Mucosa of stomach (tissue), 1 donor: ENCODE data around the gene GPC1.
A peak's percentile ranks its signal among the peaks of the same experiment; 100 is the strongest.
"Not testable (repeated sequence)": the region's sequence is repeated elsewhere in the genome, so short reads cannot be mapped to it uniquely, and the experiment has no call there.

Experiments used
- H3K27me3 ChIP-seq: one replicate; pipeline ENCODE4 v1.7.0; 2013; ENCODE audit warnings: mild to moderate bottlenecking, low read length; ENCODE audit not compliant: control insufficient read depth, insufficient read depth
- H3K36me3 ChIP-seq: one replicate; pipeline ENCODE4 v1.7.0; 2013; ENCODE audit warnings: low read length; ENCODE audit not compliant: control insufficient read depth, insufficient read depth
- H3K4me1 ChIP-seq: one replicate; pipeline ENCODE4 v1.7.0; 2013; ENCODE audit warnings: mild to moderate bottlenecking, low read length; ENCODE audit not compliant: control insufficient read depth, insufficient read depth
- H3K4me3 ChIP-seq: one replicate; pipeline ENCODE4 v1.7.0; 2013; ENCODE audit warnings: low read length
- H3K9ac ChIP-seq: one replicate; pipeline ENCODE4 v1.7.0; 2013; ENCODE audit warnings: mild to moderate bottlenecking, low read length, moderate library complexity
- H3K9me3 ChIP-seq: one replicate; pipeline ENCODE4 v1.7.0; 2013; ENCODE audit warnings: mild to moderate bottlenecking, low read length, moderate library complexity; ENCODE audit not compliant: control insufficient read depth
- donor health status: Pancreatic carcinoma.

GPC1 gene

GRCh38 chr2:240435457-240435947 lies at the start of gene GPC1:
TSS of gene GPC1 (plus strand) at chr2:240435663. CDS start at chr2:240435919, 256 bp downstream.
- H3K4me1 ChIP-seq: peaks cover 24% of the 10 kb centered on the region
- no peak within 1 kb of the TSS for H3K4me3 ChIP-seq
- H3K9ac ChIP-seq: peak within 1 kb of the TSS; percentile 50
- no peaks in the 10 kb centered on the region for H3K9me3 ChIP-seq
- peaks cover 26% of the 10 kb centered on the region for H3K27me3 ChIP-seq
- no peaks in the 10 kb centered on the region for H3K36me3 ChIP-seq

GRCh38 chr2:240386326-240386725 lies 49.1 kb upstream of the GPC1 start:
- H3K9me3 ChIP-seq: no peaks in the 10 kb centered on the region
- H3K27me3 ChIP-seq: no peaks in the 10 kb centered on the region
- H3K36me3 ChIP-seq: no peaks in the 10 kb centered on the region
- H3K9ac ChIP-seq: no peak overlapping the region
- no peak overlapping the region for H3K4me3 ChIP-seq
- no peaks in the 10 kb centered on the region for H3K4me1 ChIP-seq

GRCh38 chr2:240386743-240387142 lies 48.7 kb upstream of the GPC1 start:
- not testable (repeated sequence) for H3K9ac ChIP-seq, H3K36me3 ChIP-seq, H3K4me3 ChIP-seq

GRCh38 chr2:240387325-240387668 lies 48.2 kb upstream of the GPC1 start:
- H3K36me3 ChIP-seq: no peaks in the 10 kb centered on the region
- no peaks in the 10 kb centered on the region for H3K9me3 ChIP-seq
- H3K9ac ChIP-seq: no peak overlapping the region
- H3K4me3 ChIP-seq: no peak overlapping the region
- H3K27me3 ChIP-seq: no peaks in the 10 kb centered on the region
- no peaks in the 10 kb centered on the region for H3K4me1 ChIP-seq

More at GRCh38 chr2:240386743-240387142, 48.7 kb upstream of the GPC1 start:
- H3K4me1 ChIP-seq, H3K27me3 ChIP-seq, H3K9me3 ChIP-seq: not testable (repeated sequence)

- Histone ChIP-seq H3K9ac (no peak overlapping the region), H3K36me3 (no peaks in the 10 kb centered on the region), H3K4me1 (no peaks in the 10 kb centered on the region), H3K4me3 (no peak overlapping the region), H3K27me3 (no peaks in the 10 kb centered on the region), H3K9me3 (no peaks in the 10 kb centered on the region)
Measured at GRCh38 chr2:240387669-240388358, 47.6 kb upstream of the GPC1 start.

GRCh38 chr2:240388471-240389301 lies 46.8 kb upstream of the GPC1 start:
- no peak overlapping the region for H3K9ac ChIP-seq
- H3K4me1 ChIP-seq: no peaks in the 10 kb centered on the region
- no peaks in the 10 kb centered on the region for H3K36me3 ChIP-seq
- no peak overlapping the region for H3K4me3 ChIP-seq
- no peaks in the 10 kb centered on the region for H3K9me3 ChIP-seq
- no peaks in the 10 kb centered on the region for H3K27me3 ChIP-seq

GRCh38 chr2:240389302-240389805 lies 46.1 kb upstream of the GPC1 start:
- no peak overlapping the region for H3K4me3 ChIP-seq
- no peak overlapping the region for H3K9ac ChIP-seq

GRCh38 chr2:240390091-240391073 lies 45.1 kb upstream of the GPC1 start:
- H3K36me3 ChIP-seq: no peaks in the 10 kb centered on the region
- no peak overlapping the region for H3K9ac ChIP-seq
- no peaks in the 10 kb centered on the region for H3K9me3 ChIP-seq
- no peak overlapping the region for H3K4me3 ChIP-seq
- H3K4me1 ChIP-seq: no peaks in the 10 kb centered on the region
- no peaks in the 10 kb centered on the region for H3K27me3 ChIP-seq

More at GRCh38 chr2:240389302-240389805, 46.1 kb upstream of the GPC1 start:
- no peaks in the 10 kb centered on the region for H3K36me3 ChIP-seq
- H3K27me3 ChIP-seq: no peaks in the 10 kb centered on the region
- no peaks in the 10 kb centered on the region for H3K9me3 ChIP-seq
- H3K4me1 ChIP-seq: no peaks in the 10 kb centered on the region

- Histone ChIP-seq H3K9me3 (no peaks in the 10 kb centered on the region), H3K4me1 (no peaks in the 10 kb centered on the region), H3K27me3 (no peaks in the 10 kb centered on the region), H3K9ac (no peak overlapping the region), H3K36me3 (no peaks in the 10 kb centered on the region), H3K4me3 (no peak overlapping the region)
Measured at GRCh38 chr2:240391111-240392051, 44.1 kb upstream of the GPC1 start.

GRCh38 chr2:240392084-240392947 lies 43.1 kb upstream of the GPC1 start:
- Histone ChIP-seq H3K27me3 (no peaks in the 10 kb centered on the region), H3K4me3 (no peak overlapping the region), H3K4me1 (no peaks in the 10 kb centered on the region), H3K9ac (no peak overlapping the region), H3K36me3 (no peaks in the 10 kb centered on the region), H3K9me3 (no peaks in the 10 kb centered on the region)
